HG02840 (cell line): ENCODE data around the gene PDE9A.
"Not testable (repeated sequence)": the region's sequence is repeated elsewhere in the genome, so short reads cannot be mapped to it uniquely, and the experiment has no call there.

Source experiments
- ATAC-seq: cut with Tn5 transposase; IDR thresholded peaks from one replicate; pipeline ENCODE4 v1.9.1; 2021; ENCODE audit warnings: mild to moderate bottlenecking, moderate library complexity, moderate number of reproducible peaks; ENCODE audit not compliant: unreplicated experiment, low FRiP score

The PDE9A gene

DNA sequence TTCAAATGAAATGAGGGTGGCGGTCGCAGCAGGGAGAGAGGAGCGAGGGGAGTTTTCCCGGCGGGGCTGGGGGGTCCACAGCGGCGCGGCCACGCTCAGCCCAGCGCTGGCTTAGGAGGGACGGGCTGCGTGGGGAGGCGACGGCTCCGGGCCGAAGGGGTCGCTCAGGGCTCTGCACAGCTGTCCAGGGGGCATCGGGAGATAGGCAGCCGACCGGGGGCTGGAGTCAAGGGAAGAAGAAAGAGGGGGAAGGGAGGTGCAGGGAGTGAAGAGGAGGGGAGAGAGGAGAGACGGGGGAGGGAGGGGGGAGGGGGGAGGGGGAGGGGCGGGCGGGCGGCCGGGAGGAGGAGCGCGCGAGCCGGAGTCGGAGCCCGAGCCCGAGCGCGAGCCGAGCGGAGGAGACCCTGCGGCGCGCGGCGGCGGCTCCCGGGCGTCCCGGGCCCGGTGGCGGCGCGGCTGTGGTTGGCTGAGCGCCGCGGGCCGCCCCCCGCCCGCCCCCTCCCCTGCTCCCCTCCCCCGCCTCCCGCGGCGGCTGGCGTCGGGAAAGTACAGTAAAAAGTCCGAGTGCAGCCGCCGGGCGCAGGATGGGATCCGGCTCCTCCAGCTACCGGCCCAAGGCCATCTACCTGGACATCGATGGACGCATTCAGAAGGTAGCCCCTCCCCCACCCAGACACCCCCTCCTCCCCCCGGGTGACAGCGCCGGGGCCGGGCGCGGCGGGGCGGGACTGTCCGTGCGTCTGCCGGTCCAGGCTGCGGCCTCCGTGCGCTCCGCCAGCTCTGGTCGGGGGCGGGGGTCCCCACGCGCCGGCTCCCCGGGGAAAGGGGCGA lies at the start of gene PDE9A:
Gene PDE9A, plus strand, starts transcription at position 391 of the 831 bp plus-strand sequence. Its CDS starts 194 bp downstream, at position 585.
- no peak for ATAC-seq

DNA sequence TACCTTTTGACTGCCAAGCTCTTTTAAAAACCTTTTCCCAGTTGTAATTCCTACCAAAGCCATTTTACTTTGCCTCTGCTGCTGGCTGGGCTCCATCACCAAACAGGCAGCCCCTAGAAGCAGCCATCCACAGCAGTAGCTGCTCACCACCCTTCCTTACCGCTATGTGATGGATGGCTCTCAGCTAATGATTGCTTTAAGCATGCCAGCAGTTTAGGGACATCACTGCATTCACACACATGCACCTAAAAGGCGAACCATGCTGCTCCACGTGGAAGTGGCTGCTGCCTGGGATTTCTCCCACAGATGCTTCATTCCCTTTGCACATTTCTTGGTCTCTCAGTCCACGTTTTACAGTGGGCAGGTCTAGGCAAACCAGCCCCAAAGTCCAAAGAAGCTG lies 46.3 kb upstream of the PDE9A start:
- no peak for ATAC-seq

GRCh38 chr21:42607525-42608102 lies 45.8 kb upstream of the PDE9A start:
- ATAC-seq = no peak

DNA sequence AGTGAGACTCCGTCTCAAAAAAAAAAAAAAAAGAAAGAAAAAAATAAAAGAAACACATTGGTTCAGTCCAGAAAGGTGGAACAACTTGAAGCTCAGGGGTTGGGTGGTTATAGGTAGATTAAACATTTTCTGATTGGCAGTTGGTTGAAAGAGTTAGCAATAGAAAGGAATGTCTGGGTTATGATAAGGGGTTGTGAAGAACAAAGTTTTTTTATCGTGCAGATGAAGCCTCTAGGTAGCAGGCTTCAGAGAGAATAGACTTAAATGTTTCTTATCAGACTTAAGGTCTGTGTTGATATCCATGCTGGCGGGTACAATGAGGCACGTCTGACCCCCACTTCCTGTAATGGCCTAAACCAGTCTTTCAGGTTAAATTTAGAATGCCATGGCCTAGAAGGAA lies 45.0 kb upstream of the PDE9A start:
- no peak for ATAC-seq

GRCh38 chr21:42609811-42610210 lies 43.6 kb upstream of the PDE9A start:
- ATAC-seq = no peak

DNA sequence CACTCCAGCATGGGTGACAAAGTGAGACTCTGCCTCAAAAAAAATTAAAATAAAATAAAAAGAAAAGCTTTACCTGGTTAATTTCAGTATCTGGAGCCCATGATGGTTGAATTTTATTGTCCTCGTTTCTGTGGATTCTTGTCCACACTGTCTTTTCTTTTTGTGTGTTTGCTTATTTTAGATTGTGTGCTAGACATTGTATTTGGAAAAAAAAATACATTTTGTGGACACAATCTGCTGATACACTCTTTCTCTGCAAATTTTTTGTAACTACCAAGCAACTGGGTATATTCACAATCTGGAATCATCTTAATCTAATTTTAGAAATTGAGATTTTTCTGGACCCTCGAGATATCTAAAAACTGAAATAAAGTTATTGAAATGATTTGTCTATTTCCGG lies 41.6 kb upstream of the PDE9A start:
- ATAC-seq = no peak

GRCh38 chr21:42612390-42612789 lies 41.0 kb upstream of the PDE9A start:
- ATAC-seq = no peak

- no peak for ATAC-seq
Observed at GRCh38 chr21:42613756-42614155, 39.7 kb upstream of the PDE9A start.

GRCh38 chr21:42614396-42614795 lies 39.0 kb upstream of the PDE9A start:
- no peak for ATAC-seq

DNA sequence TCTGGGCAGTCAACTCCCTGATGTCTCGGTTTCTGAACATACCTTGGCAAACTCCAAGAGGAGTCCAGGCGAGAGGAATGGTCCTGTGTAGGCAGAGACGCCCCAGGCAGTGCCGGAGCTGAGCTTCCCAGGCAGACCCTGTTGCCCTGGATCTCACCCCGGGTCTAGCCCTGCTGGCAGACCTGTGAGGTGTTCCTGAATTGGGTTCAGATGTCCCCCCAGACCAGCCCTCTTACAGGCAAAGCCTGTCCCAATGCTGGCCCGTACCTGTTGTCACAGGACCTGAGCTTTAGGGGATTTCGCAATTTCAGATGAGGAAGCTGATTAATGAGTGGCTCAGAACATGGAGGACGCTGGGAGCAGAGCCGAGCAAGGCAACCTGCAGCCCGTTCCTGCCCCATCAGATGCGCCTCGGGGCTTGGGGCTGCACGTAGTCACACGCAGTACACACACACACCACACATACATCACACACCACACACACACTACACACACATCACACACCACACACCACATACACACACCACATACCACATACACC lies 38.5 kb upstream of the PDE9A start:
- ATAC-seq = no peak

- not testable (repeated sequence) for ATAC-seq
Observed at GRCh38 chr21:42615377-42615776, 38.0 kb upstream of the PDE9A start.

DNA sequence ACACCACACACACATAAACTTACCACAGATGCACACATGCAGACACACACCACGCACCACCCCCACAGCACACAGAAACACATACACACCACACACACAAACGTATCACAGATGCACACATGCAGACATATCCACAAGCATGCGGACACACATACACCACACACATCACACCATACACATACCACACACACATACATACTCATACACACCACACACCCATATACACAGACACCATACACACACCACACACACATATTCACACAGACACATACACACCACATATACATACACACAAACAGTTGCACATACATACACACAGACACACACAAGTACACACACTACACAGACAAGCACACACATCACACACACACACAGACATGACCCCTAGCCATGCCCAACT lies 37.5 kb upstream of the PDE9A start:
- ATAC-seq = no peak

GRCh38 chr21:42616446-42616845 lies 37.0 kb upstream of the PDE9A start:
- ATAC-seq = no peak

DNA sequence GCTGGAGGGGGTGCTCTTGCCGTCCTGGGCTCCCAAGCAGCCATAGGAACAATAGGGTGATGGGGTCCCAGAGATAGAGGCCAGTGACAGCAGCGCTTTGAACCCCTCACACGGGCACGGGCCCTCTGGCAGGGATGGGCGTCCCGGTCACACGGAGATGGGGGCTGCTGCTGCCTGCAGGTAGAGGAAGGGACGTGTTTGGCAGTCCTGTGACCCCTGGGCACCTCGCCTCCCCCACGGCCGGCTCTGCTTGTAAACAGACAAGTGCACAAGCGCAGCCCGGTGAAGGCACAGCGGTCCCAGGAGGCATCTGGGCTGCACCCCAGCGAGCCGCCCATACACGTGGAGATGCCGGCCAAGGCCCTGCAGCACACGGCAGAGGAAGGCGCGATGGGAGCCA lies 36.5 kb upstream of the PDE9A start:
- no peak for ATAC-seq

GRCh38 chr21:42617486-42617885 lies 35.9 kb upstream of the PDE9A start:
- no peak for ATAC-seq

- ATAC-seq = no peak
Observed at GRCh38 chr21:42618707-42619102, 34.7 kb upstream of the PDE9A start.

- no peak for ATAC-seq
Observed at GRCh38 chr21:42619166-42619565, 34.3 kb upstream of the PDE9A start.

DNA sequence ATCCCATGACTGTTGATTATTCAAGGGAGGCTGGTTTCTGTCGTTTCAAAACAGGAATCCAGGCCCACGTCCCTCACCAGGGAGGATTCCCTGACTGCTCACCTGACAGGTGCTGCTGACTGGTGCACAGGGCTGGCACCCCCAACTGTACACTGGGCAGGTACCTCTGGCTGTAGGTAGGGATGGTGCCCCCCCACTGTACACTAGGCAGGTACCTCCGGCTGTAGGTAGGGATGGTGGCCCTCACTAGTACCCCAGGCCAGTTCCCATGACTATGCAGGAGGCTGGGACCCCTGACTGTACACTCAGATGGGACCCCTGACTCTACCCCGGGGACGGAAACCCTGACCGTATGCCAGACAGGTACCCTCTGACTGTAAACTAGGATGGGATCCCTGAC lies 33.6 kb upstream of the PDE9A start:
- no peak for ATAC-seq

- ATAC-seq = no peak
Observed at GRCh38 chr21:42621166-42621818, 32.1 kb upstream of the PDE9A start.

DNA sequence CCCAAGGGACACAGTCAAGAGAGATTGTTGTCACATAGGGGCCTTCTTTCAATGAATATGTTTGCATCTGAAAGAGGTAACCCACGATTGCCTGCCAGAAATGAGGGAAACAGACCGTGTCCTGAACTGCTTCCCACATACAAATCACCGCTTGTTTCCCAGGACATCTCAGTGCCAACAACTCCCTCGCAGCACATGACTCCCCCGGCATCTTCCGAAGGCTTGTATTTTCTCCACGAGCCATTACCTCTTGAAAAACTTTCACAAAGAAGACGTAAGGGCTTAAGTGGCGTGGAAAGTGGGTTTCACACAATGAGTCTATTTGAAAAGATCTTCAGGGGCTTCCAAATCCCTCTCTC lies 31.6 kb upstream of the PDE9A start:
- no peak for ATAC-seq

GRCh38 chr21:42622284-42622683 lies 31.1 kb upstream of the PDE9A start:
- ATAC-seq = no peak
